ENCODE measurements around the gene ZNF766. TPM values are rescaled to one million over a fixed set of nuclear protein-coding genes. Genes with fewer than 3 reads are reported as not detected.

The ZNF766 gene
- total and polyA plus RNA-seq, 12 donors, result 2.3 to 21.4 (median 13.1) TPM

- Histone ChIP-seq H3K36me3 (replicated peaks in 1 of 2) (no peaks in the 10 kb centered on the region), H3K4me3 (no peak overlapping the region), H3K4me1 (replicated peaks in 1 of 2) (peaks cover 5 to 19% of the 10 kb centered on the region in 2 donors), H3K27me3 (no peaks in the 10 kb centered on the region), H3K27ac (no peak overlapping the region), H3K9me3 (replicated peaks in 1 of 3) (no peaks in the 10 kb centered on the region)
- no peak for DNase-seq
- TF ChIP-seq POLR2A (IDR thresholded peaks at IDR 0.05), result no peak
- TF ChIP-seq CTCF (IDR thresholded peaks at IDR 0.05), result no peak
- intact Hi-C loops (cut with DNase I), result no loop called here
- 84 to 93% (median 85%) methylated on average over 2 of the region's 2 CpGs for WGBS, 4 donors
Measured at GRCh38 chr19:52234406-52234805, 35.0 kb upstream of the ZNF766 start.

DNA sequence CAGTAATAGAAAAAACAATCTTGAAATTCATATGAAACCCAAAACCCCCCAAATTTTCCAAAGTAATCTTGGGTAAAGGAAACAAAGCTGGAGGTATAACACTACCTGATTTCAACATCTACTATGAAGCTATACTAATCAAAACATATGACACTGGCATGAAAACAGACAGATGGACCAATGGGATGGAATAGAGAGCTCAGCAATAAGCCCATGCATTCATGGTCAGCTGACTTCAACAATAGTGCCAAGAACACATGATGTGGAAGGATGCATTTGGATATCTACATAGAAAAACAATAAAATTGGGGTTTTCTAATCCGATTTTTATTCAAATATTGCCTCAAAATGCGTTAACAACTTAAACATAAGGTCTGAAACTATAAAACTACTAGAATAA, 32.2 kb upstream of the ZNF766 start:
- intact Hi-C loops (cut with DNase I), result no loop called here
- Histone ChIP-seq H3K4me3 (no peak overlapping the region), H3K9me3 (replicated peaks in 1 of 3) (no peaks in the 10 kb centered on the region), H3K27me3 (no peaks in the 10 kb centered on the region), H3K4me1 (replicated peaks in 1 of 2) (no peaks in the 10 kb centered on the region), H3K36me3 (replicated peaks in 1 of 2) (no peaks in the 10 kb centered on the region), H3K27ac (no peak overlapping the region)
- no peak for DNase-seq
- 71 to 79% (median 72%) methylated on average over 2 of the region's 2 CpGs for WGBS, 4 donors
- TF ChIP-seq POLR2A (IDR thresholded peaks at IDR 0.05), result no peak
- TF ChIP-seq CTCF (IDR thresholded peaks at IDR 0.05), result no peak

DNA sequence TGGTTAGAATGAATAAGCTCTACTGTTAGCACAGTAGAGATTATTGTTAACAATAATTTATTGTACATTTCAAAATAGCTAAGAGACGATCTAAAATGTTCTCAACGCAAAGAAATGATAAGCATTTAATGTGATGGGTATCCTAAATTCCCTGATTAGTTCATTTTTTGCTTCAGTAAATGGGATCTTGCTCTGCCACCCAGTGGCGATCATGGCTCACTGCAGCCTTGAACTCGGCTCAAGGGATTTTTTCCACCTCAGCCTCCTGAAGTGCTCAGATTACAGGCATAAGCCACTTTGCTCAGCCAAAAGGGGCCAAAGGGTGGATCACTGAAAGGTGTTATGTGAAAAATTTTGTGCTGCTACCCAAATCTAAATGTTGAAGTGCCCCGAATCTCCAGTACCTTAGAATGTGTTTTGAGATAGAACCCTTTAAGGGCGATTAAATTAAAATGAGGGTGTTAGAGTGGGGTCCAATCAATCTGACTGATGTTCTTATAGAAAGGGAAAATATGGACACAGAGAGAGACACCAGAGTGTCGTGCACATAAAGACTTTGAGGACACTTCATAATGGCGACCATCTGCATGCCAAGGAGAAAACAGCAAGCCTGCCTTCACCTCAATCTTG, 31.5 kb upstream of the ZNF766 start:
- Histone ChIP-seq H3K9me3 (replicated peaks in 1 of 3) (no peaks in the 10 kb centered on the region), H3K27me3 (no peaks in the 10 kb centered on the region), H3K36me3 (replicated peaks in 1 of 2) (no peaks in the 10 kb centered on the region), H3K4me3 (no peak overlapping the region), H3K4me1 (replicated peaks in 1 of 2) (no peaks in the 10 kb centered on the region), H3K27ac (no peak overlapping the region)
- intact Hi-C loops (cut with DNase I), result loop anchor here in 1 of 2 donors (2.0 kb wide), 1 partner anchor 99 kb away; the partner anchor contains the start of gene ZNF616
- DNase-seq, result peak; percentile 44 to 87 (median 68)
- TF ChIP-seq CTCF (IDR thresholded peaks at IDR 0.05) (peak; percentile 79 to 94 (median 89)), POLR2A (IDR thresholded peaks at IDR 0.05) (no peak)
- WGBS, 4 donors, result 11 to 14% (median 13%) methylated on average over 8 of the region's 8 CpGs

DNA sequence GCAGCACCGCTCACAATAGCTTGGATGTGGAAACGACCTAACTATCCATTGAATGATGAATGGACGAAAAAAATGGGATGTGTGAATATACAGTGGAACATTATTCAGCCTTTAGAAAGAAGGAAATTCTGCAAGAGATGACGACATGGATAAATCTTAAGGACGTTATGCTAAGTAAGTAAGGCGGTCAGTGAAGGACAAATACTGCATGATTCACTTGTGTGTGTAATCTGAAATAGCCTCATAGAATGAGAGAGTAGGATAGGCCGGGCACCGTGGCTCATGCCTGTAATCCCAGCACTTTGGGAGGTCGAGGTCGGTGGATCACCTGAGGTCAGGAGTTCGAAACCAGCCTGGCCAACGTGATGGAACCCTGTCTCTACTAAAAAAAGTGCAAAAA, 25.4 kb upstream of the ZNF766 start:
- TF ChIP-seq POLR2A (IDR thresholded peaks at IDR 0.05) (no peak), CTCF (IDR thresholded peaks at IDR 0.05) (no peak)
- 46 to 60% (median 52%) methylated on average over 12 of the region's 12 CpGs for WGBS, 4 donors
- Histone ChIP-seq H3K27me3 (no peaks in the 10 kb centered on the region), H3K27ac (no peak overlapping the region), H3K4me3 (no peak overlapping the region), H3K9me3 (replicated peaks in 1 of 3) (no peaks in the 10 kb centered on the region), H3K4me1 (replicated peaks in 1 of 2) (no peaks in the 10 kb centered on the region), H3K36me3 (replicated peaks in 1 of 2) (no peaks in the 10 kb centered on the region)
- DNase-seq, result no peak
- intact Hi-C loops (cut with DNase I), result no loop called here

Data from adrenal gland (tissue), 12 donors.